Activated B cell treated with CpG ODN at 0.5 μM for 24 hours (primary cell): ENCODE measurements around the gene MRPL4. TPM values are rescaled to one million over a fixed set of nuclear protein-coding genes. Genes with fewer than 3 reads are reported as not detected.
A peak's percentile ranks its signal among the peaks of the same experiment; 100 is the strongest.

Source experiments
- ATAC-seq: fragments of 200-7000 bp; cut with Tn5 transposase; one replicate; pipeline ENCODE4 v1.10.0; 2021; ENCODE audit warnings: low read depth, mild to moderate bottlenecking, moderate library complexity
- CTCF ChIA-PET: fragments of 350-600 bp; sonication (Branson Sonifier 250); formaldehyde crosslinking; loops from one replicate; lab custom pipeline; 2021; ENCODE audit warnings: antibody characterized with exemption; lab: Charles Lee
- POLR2A ChIA-PET: fragments of 350-600 bp; sonication (Branson Sonifier 250); formaldehyde crosslinking; loops from one replicate; lab custom pipeline; 2021; ENCODE audit warnings: antibody characterized with exemption; lab: Charles Lee
- DNase-seq: peaks from one replicate; pipeline ENCODE4 v3.0.0; 2022
- H3K27ac Mint-ChIP-seq: one replicate; pipeline ENCODE4 v1.8.0; 2020; ENCODE audit warnings: mixed read lengths
- H3K27me3 Mint-ChIP-seq: one replicate; pipeline ENCODE4 v1.8.0; 2021; ENCODE audit warnings: mixed read lengths
- H3K36me3 Mint-ChIP-seq: one replicate; pipeline ENCODE4 v1.8.0; 2021; ENCODE audit warnings: low read depth, mixed read lengths
- H3K4me1 Mint-ChIP-seq: one replicate; pipeline ENCODE4 v1.8.0; 2021; ENCODE audit warnings: mixed read lengths
- H3K4me3 Mint-ChIP-seq: one replicate; pipeline ENCODE4 v1.8.0; 2020; ENCODE audit warnings: mild to moderate bottlenecking, mixed read lengths
- H3K9me3 Mint-ChIP-seq: one replicate; pipeline ENCODE4 v1.8.0; 2020; ENCODE audit warnings: mixed read lengths
- intact Hi-C: fragments of 100-400 bp; cut with micrococcal nuclease; formaldehyde crosslinking; loops from one replicate; pipeline ENCODE4 v1.15.1; 2024
- total RNA-seq: library from RNA; stranded (reverse); gene quantifications from 2 replicates; pipeline ENCODE4 v1.2.3, GENCODE V29; 2022
- TF ChIP-seq, protein P1 (sequence below): fragments of 200-600 bp; IDR thresholded peaks from one replicate; pipeline ENCODE4 v1.8.0; 2022; ENCODE audit warnings: antibody characterized with exemption, mild to moderate bottlenecking

MRPL4 gene
- total RNA-seq, 1 donor from 2014 or later = 66.9 TPM

DNA sequence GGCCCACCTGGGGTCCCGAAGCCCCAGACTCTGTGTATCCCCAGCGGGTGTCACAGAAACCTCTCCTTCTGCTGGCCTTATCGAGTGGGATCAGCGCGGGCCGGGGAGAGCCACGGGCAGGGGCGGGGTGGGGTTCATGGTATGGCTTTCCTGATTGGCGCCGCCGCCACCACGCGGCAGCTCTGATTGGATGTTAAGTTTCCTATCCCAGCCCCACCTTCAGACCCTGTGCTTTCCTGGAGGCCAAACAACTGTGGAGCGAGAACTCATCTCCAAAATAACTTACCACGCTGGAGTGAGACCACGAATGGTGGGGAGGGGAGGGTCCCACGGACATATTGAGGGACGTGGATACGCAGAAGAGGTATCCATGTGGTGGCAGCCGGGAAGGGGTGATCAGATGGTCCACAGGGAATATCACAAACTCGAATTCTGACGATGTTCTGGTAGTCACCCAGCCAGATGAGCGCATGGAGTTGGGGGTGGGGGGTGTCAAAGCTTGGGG is 36.7 kb downstream of the MRPL4 start:
- H3K36me3 Mint-ChIP-seq = peaks cover 28% of the 10 kb centered on the region
- H3K27ac Mint-ChIP-seq = peak overlapping the region; percentile 46
- H3K4me1 Mint-ChIP-seq = peaks cover 80% of the 10 kb centered on the region
- POLR2A ChIA-PET = interaction anchor here (0.6 to 6.5 kb wide), 8 partner anchors 9 to 413 kb away, joined by 3 to 128 read pairs (median 6); partner anchors contain the start of genes CDC37, ICAM1, QTRT1 and RAVER1
- peaks cover 33% of the 10 kb centered on the region for H3K27me3 Mint-ChIP-seq
- no peak for ATAC-seq
- intact Hi-C loops = loop anchor here (1.0 kb wide), 1 partner anchor 18 kb away; no protein-coding TSS in a partner anchor
- peak overlapping the region; percentile 79 for H3K4me3 Mint-ChIP-seq
- no peaks in the 10 kb centered on the region for H3K9me3 Mint-ChIP-seq
- CTCF ChIA-PET = interaction anchor here (1.0 to 1.8 kb wide), 5 partner anchors 12 to 102 kb away, joined by 3 to 10 read pairs (median 3); no protein-coding TSS in a partner anchor
- TF ChIP-seq, protein P1, sequence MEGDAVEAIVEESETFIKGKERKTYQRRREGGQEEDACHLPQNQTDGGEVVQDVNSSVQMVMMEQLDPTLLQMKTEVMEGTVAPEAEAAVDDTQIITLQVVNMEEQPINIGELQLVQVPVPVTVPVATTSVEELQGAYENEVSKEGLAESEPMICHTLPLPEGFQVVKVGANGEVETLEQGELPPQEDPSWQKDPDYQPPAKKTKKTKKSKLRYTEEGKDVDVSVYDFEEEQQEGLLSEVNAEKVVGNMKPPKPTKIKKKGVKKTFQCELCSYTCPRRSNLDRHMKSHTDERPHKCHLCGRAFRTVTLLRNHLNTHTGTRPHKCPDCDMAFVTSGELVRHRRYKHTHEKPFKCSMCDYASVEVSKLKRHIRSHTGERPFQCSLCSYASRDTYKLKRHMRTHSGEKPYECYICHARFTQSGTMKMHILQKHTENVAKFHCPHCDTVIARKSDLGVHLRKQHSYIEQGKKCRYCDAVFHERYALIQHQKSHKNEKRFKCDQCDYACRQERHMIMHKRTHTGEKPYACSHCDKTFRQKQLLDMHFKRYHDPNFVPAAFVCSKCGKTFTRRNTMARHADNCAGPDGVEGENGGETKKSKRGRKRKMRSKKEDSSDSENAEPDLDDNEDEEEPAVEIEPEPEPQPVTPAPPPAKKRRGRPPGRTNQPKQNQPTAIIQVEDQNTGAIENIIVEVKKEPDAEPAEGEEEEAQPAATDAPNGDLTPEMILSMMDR = no peak
- no peak for DNase-seq

DNA sequence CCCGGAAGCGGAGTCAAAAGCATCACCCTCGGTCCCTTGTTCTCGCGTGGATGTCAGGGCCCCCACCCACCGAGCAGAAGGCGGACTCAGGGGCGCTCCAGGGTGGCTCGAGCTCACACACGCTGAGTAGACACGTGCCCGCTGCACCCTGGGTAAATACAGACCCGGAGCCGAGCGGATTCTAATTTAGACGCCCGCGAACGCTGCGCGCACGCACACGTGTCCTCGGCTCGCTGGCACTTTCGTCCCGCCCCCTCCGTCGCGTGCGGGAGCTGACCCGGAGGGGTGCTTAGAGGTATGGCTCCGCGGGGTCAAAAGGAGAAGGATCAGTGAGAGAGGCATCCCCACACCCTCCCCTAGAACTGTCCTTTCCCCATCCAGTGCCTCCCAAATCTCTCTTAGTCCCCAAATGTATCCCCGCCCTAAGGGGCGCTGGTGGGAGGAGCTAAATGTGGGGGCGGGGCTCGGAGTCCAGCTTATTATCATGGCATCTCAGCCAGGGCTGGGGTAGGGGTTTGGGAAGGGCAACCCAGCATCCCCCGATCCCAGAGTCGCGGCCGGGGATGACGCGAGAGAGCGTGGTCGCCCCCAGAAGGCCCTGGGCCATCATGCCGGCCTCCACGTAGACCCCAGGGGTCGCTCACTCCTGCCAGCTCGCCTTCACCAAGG is 37.3 kb downstream of the MRPL4 start:
- intact Hi-C loops = loop anchor here (1.0 kb wide), 1 partner anchor 19 kb away; no protein-coding TSS in a partner anchor
- H3K27ac Mint-ChIP-seq = peak overlapping the region; percentile 30
- no peaks in the 10 kb centered on the region for H3K9me3 Mint-ChIP-seq
- peaks cover 35% of the 10 kb centered on the region for H3K27me3 Mint-ChIP-seq
- DNase-seq (peak; percentile 57), ATAC-seq (peak; percentile 61)
- ChIA-PET CTCF (interaction anchor here (1.0 to 1.8 kb wide), 5 partner anchors 9 to 101 kb away, joined by 3 to 10 read pairs (median 3); no protein-coding TSS in a partner anchor), POLR2A (interaction anchor here (0.5 to 6.5 kb wide), 18 partner anchors 9 to 412 kb away, joined by 3 to 128 read pairs (median 4); partner anchors contain the start of genes CDC37, ICAM1, QTRT1 and RAVER1)
- H3K36me3 Mint-ChIP-seq = peaks cover 22% of the 10 kb centered on the region
- H3K4me3 Mint-ChIP-seq = peak overlapping the region; percentile 79
- TF ChIP-seq, protein P1 = no peak
- peaks cover 80% of the 10 kb centered on the region for H3K4me1 Mint-ChIP-seq

DNA sequence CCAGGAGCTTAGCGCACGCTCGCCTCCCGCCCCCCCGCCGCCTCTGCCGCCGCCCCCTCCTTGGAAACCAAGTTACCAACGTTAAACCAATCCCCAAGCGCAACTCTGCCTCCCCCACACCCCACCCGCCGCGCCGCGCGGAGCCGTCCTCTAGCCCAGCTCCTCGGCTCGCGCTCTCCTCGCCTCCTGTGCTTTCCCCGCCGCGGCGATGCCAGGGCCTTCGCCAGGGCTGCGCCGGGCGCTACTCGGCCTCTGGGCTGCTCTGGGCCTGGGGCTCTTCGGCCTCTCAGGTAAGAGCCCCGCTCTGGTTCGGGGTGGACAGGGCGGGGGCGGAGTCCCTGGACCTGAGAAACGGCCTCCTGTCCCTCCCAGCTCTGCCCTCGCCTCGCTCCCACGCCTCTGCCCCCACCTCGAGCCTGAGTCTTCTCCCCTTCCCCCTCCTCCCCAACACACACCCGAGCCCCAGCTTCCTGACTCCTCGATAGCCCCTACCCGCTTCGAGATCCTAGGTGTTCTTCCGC is 37.9 kb downstream of the MRPL4 start, which contains the start of gene ICAM5:
Gene ICAM5 (plus strand): TSS at position 117 of the 521 bp plus-strand sequence. CDS start 92 bp downstream, at position 209.
- peak within 1 kb of the TSS; percentile 79 for H3K4me3 Mint-ChIP-seq
- TF ChIP-seq, protein P1 = no peak
- no peak for DNase-seq
- H3K4me1 Mint-ChIP-seq = peaks cover 82% of the 10 kb centered on the region
- ChIA-PET CTCF (interaction anchor here (0.9 to 1.8 kb wide), 6 partner anchors 10 to 101 kb away, joined by 3 to 10 read pairs (median 3); partner anchors contain the start of gene ICAM1), POLR2A (interaction anchor here (0.5 to 6.5 kb wide), 17 partner anchors 10 to 412 kb away, joined by 3 to 128 read pairs (median 3); partner anchors contain the start of genes CDC37, ICAM1, QTRT1 and RAVER1)
- H3K27me3 Mint-ChIP-seq = peaks cover 39% of the 10 kb centered on the region
- no peaks in the 10 kb centered on the region for H3K9me3 Mint-ChIP-seq
- peaks cover 16% of the 10 kb centered on the region for H3K36me3 Mint-ChIP-seq
- peak; percentile 5 for ATAC-seq
- H3K27ac Mint-ChIP-seq = peak within 1 kb of the TSS; percentile 46
- intact Hi-C loops = loop anchor here (1.0 kb wide), 1 partner anchor 20 kb away; no protein-coding TSS in a partner anchor

DNA sequence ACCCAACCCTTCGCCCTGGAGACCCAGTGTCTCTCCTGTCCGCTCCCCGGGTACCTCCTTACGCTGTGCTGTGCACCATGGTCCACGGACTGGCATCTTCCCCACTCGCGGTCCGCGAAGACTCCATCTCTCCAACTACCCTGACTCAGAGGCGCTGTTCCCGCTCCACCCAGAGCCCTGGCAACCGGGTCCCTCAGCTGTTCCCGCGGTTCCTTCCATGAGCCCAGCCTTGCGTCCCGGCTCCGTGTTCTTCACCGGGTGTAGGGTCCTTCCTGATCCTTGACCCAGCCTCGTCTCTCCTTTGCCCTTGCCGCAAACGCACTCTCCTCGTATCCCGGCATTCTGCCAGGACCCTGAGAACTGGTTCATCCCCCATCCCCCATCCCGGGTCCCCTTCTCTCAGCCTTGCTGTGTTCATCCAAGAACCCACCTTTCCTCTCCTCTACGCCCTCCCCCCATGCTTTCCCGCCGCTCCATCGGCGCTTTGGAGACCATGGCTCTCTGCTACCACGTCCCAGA is 38.4 kb downstream of the MRPL4 start:
- ChIA-PET POLR2A (interaction anchor here (0.6 to 6.5 kb wide), 6 partner anchors 19 to 227 kb away, joined by 3 to 128 read pairs (median 3); partner anchors contain the start of genes ICAM1 and S1PR5), CTCF (interaction anchor here (0.9 to 1.8 kb wide), 3 partner anchors 10 to 98 kb away, joined by 3 to 10 read pairs (median 3); partner anchors contain the start of gene ICAM1)
- Mint-ChIP-seq H3K9me3 (no peaks in the 10 kb centered on the region), H3K36me3 (peaks cover 11% of the 10 kb centered on the region), H3K27ac (no peak overlapping the region), H3K4me3 (peak overlapping the region; percentile 73), H3K4me1 (peaks cover 81% of the 10 kb centered on the region), H3K27me3 (peaks cover 39% of the 10 kb centered on the region)
- intact Hi-C loops = no loop called here
- TF ChIP-seq, protein P1 = no peak
- DNase-seq (no peak), ATAC-seq (no peak)
